Transverse colon (tissue), 4 donors: Measurements from ENCODE around the gene TNS3. TPM values are rescaled to one million over a fixed set of nuclear protein-coding genes. Genes with fewer than 3 reads are reported as not detected.

Experiments used
- DNase-seq: peaks from one replicate; pipeline ENCODE4 v3.0.0-alpha.2; 2019
- H3K27ac ChIP-seq, 4 donors: fragments of 200-600 bp; sonication (generic); 2 replicates each; pipeline ENCODE4 v1.5.1; 2016 to 2018; ENCODE audit warnings: inconsistent platforms in 4 of 4
- H3K27me3 ChIP-seq: fragments of 200-600 bp; sonication (generic); 2 replicates; pipeline ENCODE4 v1.5.1; 2017; ENCODE audit warnings: inconsistent platforms
- H3K36me3 ChIP-seq, 4 donors: fragments of 200-600 bp; sonication (generic); 2 replicates each; pipeline ENCODE4 v1.5.1; 2017 to 2019; ENCODE audit warnings: inconsistent platforms in 4 of 4
- H3K4me1 ChIP-seq, 4 donors: fragments of 200-600 bp; sonication (generic); 2 replicates each; pipeline ENCODE4 v1.5.1; 2017 to 2020; ENCODE audit warnings: inconsistent platforms in 4 of 4
- H3K4me3 ChIP-seq, 4 donors: fragments of 200-600 bp; sonication (generic); 1 replicate in 1 of 4; 2 replicates in 3 of 4; pipeline versions ENCODE4 v1.5.1 to v1.6.1; 2017 to 2019; ENCODE audit warnings: inconsistent platforms in 4 of 4
- H3K9me3 ChIP-seq, 2 donors: fragments of 200-600 bp; sonication (generic); 2 replicates each; pipeline ENCODE4 v1.5.1; 2017 to 2019; ENCODE audit warnings: inconsistent platforms in 2 of 2
- EP300 ChIP-seq: sonication (generic); formaldehyde crosslinking; IDR thresholded peaks from one replicate; pipeline ENCODE4 v1.6.1; 2017; ENCODE audit warnings: antibody characterized with exemption, low read depth
- POLR2A ChIP-seq: fragments of 450-650 bp; IDR thresholded peaks from one replicate; pipeline ENCODE4 v1.6.1; 2016; ENCODE audit warnings: antibody characterized with exemption, mild to moderate bottlenecking, moderate library complexity
- POLR2AphosphoS5 ChIP-seq, 3 donors: sonication (generic); formaldehyde crosslinking; IDR thresholded peaks; one replicate each; pipeline ENCODE4 v1.6.1; 2016; ENCODE audit warnings: antibody characterized with exemption in 3 of 3
- WGBS, 2 donors: methylation state at CpG; one replicate each; pipeline ENCODE4 v1.1.5; 2018; ENCODE audit warnings: low coverage in 1 of 2; 5-methylcytosine and 5-hydroxymethylcytosine counted together
- in situ Hi-C, 4 donors: fragments of 200-750 bp; cut with MboI; loops; one replicate each; pipeline versions ENCODE4 v1.15.0 to v1.15.1; 2017; ENCODE audit warnings: low sequenced_read_pairs in 3 of 4, low pct_ligation_motif_present in 1 of 4, low pct_unique_long_range_greater_than_20kb in 1 of 4
- intact Hi-C: fragments of 100-400 bp; cut with DNase I; formaldehyde crosslinking; loops from one replicate; pipeline ENCODE4 v1.15.1; 2023; ENCODE audit warnings: low total_unique reads
- total RNA-seq, 4 donors: library from RNA; depleted of rRNA; stranded (reverse); fragments of >200 nt; gene quantifications; one replicate each; pipeline ENCODE4 v1.1.0, GENCODE V29; 2016
- TF ChIP-seq, protein P1 (sequence below), 5 experiments: fragments of 200-600 bp in 3 of 5; fragments of 450-650 bp in 2 of 5; sonication (generic) in 3 of 5; IDR thresholded peaks; 1 replicate in 2 of 5; 2 replicates in 3 of 5; pipeline ENCODE4 v1.5.1; 2016 to 2017; ENCODE audit warnings: antibody characterized with exemption in 5 of 5, inconsistent platforms in 3 of 5, mild to moderate bottlenecking in 2 of 5, moderate library complexity in 1 of 5

TNS3 gene
- total RNA-seq, 4 donors from 2014 or later = 58.5 to 104 (median 72.7) TPM

GRCh38 chr7:47473499-47474210 is 108.3 kb downstream of the TNS3 start:
- Histone ChIP-seq H3K4me3 (no peak overlapping the region), H3K36me3 (no peaks in the 10 kb centered on the region), H3K27me3 (no peaks in the 10 kb centered on the region), H3K27ac (peak overlapping the region; percentile 10 to 79 (median 45)), H3K4me1 (peaks cover 20 to 56% (median 39%) of the 10 kb centered on the region in 4 donors), H3K9me3 (no peaks in the 10 kb centered on the region)
- in situ Hi-C loops (loop anchor here in 1 of 4 donors (25.0 kb wide), 1 partner anchor 114 kb away; the partner anchor contains the start of gene TNS3), intact Hi-C loops (no loop called here)
- 71 to 80% methylated on average over 1 to 6 of the region's 6 CpGs for WGBS, 2 donors
- TF ChIP-seq POLR2AphosphoS5 (IDR thresholded peaks at IDR 0.05) (no peak), EP300 (no peak), POLR2A (no peak)
- TF ChIP-seq, protein P1, sequence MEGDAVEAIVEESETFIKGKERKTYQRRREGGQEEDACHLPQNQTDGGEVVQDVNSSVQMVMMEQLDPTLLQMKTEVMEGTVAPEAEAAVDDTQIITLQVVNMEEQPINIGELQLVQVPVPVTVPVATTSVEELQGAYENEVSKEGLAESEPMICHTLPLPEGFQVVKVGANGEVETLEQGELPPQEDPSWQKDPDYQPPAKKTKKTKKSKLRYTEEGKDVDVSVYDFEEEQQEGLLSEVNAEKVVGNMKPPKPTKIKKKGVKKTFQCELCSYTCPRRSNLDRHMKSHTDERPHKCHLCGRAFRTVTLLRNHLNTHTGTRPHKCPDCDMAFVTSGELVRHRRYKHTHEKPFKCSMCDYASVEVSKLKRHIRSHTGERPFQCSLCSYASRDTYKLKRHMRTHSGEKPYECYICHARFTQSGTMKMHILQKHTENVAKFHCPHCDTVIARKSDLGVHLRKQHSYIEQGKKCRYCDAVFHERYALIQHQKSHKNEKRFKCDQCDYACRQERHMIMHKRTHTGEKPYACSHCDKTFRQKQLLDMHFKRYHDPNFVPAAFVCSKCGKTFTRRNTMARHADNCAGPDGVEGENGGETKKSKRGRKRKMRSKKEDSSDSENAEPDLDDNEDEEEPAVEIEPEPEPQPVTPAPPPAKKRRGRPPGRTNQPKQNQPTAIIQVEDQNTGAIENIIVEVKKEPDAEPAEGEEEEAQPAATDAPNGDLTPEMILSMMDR (IDR thresholded peaks at IDR 0.05) = no peak
- DNase-seq = no peak

DNA sequence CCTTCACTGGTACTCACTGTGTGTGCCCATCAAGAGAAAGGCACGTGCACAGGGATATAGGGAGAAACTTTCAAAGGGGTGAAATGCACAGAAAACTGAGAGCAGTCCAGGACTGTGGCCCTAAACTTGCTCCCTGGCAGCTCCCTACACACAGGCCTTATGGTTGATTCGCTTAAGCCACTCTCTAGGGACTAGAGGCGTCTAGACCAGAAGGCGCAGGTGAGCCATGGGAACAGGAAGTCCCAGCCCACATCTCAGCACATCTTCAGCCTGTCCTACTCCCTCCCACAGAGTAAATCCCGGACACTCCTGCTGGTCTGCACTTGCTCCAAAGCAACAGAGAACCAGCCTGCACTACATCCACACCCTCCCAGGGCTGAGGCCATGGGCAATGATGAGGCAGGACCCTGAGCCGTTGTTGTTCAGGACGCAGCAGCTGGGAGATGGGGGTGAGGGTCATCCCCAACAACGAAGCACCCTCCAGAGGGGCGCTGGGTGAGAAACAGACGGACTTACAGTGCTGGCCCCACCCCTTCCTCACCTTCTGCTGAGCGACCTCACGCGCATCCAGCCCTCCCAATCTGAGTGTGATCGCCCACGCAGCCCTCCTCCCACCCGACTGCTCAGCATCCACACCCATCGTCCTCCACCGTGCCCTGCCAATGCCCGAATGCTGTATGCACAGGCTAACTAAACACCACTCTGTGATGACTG is 109.3 kb downstream of the TNS3 start:
- Histone ChIP-seq H3K36me3 (no peaks in the 10 kb centered on the region), H3K27ac (peak overlapping the region in 2 of 4 donors; percentile 72 to 79), H3K27me3 (no peaks in the 10 kb centered on the region), H3K4me3 (no peak overlapping the region), H3K9me3 (no peaks in the 10 kb centered on the region), H3K4me1 (peaks cover 14 to 50% (median 33%) of the 10 kb centered on the region in 4 donors)
- intact Hi-C loops (no loop called here), in situ Hi-C loops (loop anchor here in 1 of 4 donors (25.0 kb wide), 1 partner anchor 115 kb away; the partner anchor contains the start of gene TNS3)
- 81% methylated on average over 19 of the region's 19 CpGs; no CpG with 5 or more reads in 1 of the 2 donors for WGBS, 2 donors
- DNase-seq = no peak
- TF ChIP-seq POLR2A (no peak), POLR2AphosphoS5 (IDR thresholded peaks at IDR 0.05) (no peak), EP300 (no peak)
- TF ChIP-seq, protein P1 (IDR thresholded peaks at IDR 0.05) = no peak

DNA sequence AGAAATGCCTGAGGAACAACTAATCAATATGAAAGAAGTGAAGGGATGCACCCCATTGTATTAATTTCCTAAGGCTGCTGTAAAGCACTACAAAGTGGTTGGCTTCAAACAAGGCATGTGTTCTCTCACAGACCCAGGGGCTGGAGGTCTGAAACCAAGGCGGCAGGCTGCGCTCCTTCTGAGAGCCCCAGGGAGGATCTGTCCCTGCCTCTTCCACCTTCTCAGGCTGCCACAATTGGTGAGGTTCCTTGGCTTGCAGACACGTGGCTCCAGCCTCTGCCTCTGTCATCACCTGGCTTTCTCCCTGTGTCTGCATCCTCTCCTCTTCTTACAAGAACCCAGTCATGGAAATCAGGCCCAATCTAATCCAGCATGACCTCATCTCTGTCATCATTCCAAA is 110.1 kb downstream of the TNS3 start:
- 80 to 83% methylated on average over 1 to 3 of the region's 3 CpGs for WGBS, 2 donors
- in situ Hi-C loops = loop anchor here in 1 of 4 donors (25.0 kb wide), 1 partner anchor 115 kb away; the partner anchor contains the start of gene TNS3

More for the DNA sequence above, 110.1 kb downstream of the TNS3 start:
- intact Hi-C loops = no loop called here
- no peak overlapping the region for H3K4me3 ChIP-seq
- peaks cover 14 to 53% (median 29%) of the 10 kb centered on the region in 4 donors for H3K4me1 ChIP-seq
- H3K9me3 ChIP-seq = no peaks in the 10 kb centered on the region
- no peak for DNase-seq
- H3K36me3 ChIP-seq = no peaks in the 10 kb centered on the region
- H3K27me3 ChIP-seq = no peaks in the 10 kb centered on the region
- H3K27ac ChIP-seq = peak overlapping the region in 3 of 4 donors; percentile 67 to 79 (median 72)
- TF ChIP-seq, protein P1 (IDR thresholded peaks at IDR 0.05) = no peak
- TF ChIP-seq POLR2AphosphoS5 (IDR thresholded peaks at IDR 0.05) = no peak
- TF ChIP-seq EP300 = no peak
- no peak for TF ChIP-seq POLR2A
